NCI-H2029 treated with DMSO at 0.1 percent for 48 hours (cell line): Measurements from ENCODE around the gene GLMN.
"Not testable (repeated sequence)": the region's sequence is repeated elsewhere in the genome, so short reads cannot be mapped to it uniquely, and the experiment has no call there.

ENCODE experiments used
- DNase-seq: peaks from one replicate; lab custom pipeline; 2025; lab: John Stamatoyannopoulos, UW

GLMN gene

DNA sequence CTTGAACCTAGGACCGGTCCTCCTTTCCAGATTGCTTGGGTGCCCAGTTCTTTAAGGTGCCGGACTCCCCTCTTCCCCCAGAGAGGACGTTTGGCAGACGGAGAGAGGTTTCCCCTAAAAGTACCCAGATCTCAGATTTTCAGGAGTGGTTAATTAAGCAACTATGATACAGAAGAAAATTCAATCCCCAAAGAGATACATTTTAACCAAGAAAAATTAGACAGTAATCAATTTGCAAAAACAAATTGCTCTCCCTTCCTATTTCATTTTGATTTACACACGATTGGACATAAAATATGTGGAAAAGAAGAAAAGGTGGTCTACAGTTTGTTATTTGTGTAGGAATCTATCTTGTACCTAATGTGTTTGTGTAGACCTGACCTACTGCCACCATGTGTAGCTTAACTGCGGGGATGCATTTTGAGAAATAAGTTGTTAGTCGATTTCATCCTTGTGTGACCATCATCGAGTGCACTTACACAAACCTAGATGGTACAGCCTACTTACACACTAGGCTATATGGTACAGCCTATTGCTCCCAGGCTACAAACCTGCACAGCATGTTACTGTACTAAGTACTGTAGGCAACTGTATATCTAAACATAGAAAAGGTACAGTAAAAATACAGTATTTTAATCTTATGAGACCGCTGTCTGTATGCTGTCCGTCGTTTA, 827 bp upstream of the GLMN start:
- no peak for DNase-seq

DNA sequence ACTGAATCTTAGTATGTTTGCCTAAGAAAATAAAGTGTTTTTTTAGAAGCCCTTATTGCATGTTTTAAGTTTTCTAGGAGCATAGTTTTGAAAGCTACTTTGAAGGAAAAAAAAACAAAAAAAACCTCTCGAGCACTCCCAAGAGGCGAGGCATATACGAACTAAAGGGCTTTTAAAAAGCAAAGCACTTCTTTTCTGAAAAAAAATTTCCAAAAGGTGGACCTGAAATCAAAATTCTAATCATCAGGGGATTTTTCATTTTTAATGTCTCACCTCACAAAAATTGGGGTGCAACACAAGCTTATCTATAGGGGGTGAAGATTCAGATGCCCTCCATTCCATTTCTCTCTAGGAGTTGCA, 594 bp downstream of the GLMN start:
- no peak for DNase-seq

DNA sequence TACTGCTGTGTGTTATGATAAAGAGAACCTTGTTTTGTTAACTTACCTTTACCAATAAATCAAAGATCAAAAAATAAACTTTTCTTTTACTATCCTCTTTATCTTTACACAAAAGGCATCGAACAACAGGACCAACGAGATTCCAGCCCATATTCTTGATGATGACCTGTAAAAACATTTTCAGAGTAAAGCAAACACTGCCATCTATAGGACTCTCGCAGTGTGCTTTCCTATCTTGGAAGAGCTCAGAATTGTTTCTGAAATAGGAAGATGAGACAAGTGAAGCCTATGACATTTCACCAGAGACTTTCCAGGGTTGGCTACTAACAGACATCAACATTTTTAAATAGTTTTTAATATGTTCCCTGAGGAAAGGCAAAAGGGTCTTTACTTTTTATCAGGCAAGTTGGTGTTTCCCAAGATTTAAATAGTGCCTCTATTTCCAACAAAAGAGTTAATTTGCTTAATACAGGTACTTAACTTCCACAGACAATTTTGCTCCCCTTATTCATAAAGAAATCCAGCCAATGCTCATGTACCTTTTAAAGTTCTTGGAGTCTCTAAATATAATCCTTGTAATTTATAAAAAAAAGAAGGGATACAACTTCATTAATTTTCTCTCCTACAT, 7.3 kb downstream of the GLMN start:
- no peak for DNase-seq

DNA sequence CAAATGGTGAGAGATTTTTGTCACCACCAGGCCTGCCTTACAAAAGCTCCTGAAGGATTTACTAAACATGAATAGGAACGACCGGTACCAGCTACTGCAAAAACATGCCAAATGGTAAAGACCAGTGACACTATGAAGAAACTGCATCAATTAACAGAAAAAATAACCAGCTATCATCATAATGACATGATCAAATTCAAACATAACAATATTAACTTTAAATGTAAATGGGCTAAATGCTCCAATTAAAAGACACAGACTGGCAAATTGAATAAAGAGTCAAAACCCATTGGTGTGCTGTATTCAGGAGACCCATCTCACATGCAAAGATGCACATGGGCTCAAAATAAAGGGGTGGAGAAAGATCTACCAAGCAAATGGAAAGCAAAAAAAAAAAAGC, 17.4 kb downstream of the GLMN start:
- DNase-seq: not testable (repeated sequence)

DNA sequence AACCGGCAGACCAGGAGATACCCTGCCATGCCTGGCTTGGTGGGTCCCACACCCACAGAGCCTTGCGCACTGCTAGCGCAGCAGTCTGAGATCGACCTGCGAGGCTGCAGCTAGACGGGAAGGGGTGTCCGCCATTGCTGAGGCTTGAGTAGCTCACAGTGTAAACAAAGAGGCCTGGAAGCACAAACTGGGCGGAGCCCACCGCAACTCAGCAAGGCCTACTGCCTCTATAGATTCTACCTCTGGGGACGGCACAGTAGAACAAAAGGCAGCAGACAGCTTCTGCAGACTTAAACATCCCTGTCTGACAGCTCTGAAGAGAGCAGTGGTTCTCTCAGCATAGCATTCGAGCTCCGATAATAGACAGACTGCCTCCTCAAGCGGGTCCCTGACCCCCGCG, 19.0 kb downstream of the GLMN start:
- DNase-seq: not testable (repeated sequence)

DNA sequence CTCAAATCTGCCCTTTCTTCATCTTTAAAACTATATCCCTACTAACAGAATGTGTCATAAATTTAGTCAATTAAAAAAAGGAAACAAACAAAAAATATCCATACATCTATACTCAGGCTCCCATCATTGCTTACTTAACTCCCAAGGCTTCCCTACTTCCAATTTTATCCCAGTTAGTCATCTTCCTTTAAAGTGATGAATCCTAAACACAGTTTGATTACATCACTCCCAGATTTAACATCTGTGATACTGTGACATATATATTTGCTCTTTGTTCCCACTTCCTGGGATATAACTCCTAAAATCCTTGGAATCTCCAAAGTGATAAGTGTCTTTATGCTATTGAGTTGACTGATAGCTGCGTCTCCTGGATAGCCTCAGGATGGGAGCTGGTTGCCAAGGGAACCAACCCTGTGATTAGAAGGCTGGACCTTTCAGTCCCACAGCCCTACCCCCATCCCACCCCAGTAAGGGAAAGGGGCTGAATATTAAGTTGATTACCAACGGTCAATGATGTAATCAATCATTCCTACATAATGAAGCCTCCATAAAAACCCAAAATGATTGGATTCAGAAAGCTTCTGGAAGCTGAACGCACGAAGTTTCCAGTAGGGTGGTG, 21.6 kb downstream of the GLMN start:
- DNase-seq: no peak

DNA sequence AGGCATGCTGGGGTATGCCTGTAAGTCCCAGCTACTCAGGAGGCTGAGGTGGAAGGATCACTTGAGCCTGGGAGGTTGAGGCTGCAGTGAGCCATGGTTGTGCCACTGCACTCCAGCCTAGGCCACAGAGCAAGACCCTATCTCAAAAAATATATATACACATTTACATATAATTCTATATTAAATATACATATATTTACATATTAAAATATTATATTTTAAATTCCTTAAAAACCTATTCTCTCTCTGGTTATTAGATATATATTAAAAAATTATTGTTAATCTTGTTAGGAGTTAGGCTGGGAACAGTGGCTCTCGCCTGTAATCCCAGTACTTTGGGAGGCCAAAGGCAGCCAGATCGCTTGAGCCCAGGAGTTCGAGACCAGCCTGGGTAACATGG, 22.7 kb downstream of the GLMN start:
- no peak for DNase-seq

DNA sequence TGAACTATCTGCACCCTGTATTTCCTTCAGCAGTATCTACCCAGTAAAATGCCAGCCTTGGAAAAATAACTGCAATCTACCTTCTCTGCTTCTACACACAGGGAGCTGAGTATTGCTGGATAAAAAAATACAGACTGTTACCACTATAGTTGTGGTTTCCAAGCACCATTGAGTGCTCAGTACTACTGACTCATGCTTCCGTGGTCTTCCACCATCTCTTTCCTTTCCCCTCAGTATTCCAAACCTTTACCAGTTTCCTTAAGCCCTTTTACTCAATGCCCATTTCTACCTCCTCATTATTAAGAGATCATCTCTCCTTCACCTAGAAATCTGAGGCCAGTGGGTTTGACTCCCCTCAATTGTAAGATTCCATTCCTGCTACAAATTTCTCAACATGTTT, 23.8 kb downstream of the GLMN start:
- DNase-seq: no peak

DNA sequence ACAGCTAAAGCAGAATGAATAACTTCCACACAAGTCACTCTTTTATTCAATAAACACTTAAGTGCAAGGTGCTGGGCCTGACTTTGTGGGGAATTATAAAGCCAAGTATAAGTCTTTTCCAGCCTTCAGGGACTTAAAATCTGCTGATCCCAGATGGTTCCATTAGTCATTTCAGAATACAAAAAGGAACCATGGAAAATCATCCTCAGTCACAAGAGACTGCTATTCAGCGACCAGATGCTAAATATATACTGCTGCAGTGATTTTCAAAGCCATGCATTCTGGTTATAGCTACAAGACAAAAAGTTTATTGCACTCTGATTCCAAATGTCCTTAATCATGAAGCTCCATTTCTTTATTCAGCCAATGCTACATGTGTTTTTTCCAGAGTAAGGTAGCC, 25.7 kb downstream of the GLMN start:
- DNase-seq: no peak

DNA sequence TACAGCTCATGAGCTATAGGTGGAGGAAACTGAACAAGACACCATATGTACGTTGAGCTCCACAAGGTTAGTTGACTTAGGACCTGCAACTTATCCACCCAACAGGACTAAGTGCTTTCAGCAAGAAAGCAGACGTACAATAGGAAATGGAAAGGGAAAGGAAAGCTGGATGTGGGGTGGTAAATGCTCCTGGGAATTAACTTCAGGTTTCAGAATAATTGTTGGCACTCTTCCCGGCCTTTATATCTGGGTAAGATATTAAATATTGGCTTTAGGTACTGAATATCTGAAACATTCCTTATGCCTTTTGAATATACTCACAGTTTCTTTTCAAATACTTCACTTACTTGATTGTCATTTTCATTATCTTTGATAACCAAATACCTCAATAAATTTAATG, 36.3 kb downstream of the GLMN start:
- no peak for DNase-seq

DNA sequence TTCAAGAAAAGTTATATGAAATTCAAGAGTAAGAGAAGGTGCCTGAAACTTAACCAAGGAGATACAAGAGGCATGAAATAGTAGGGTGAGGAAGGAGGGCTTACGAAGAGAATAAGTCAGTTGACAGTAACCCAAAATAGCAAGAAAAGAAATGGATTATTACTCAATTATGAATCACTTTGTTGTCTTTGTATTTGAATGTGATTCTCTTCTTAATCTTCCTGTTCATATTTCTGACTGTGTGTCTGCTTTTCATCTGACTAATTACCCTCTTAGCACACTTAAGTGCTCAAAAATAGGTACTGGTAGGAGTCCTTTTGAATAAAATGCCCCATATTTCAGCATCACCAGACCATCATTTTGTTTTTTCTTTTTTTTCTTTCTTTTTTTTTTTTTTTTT, 39.4 kb downstream of the GLMN start:
- DNase-seq: no peak

DNA sequence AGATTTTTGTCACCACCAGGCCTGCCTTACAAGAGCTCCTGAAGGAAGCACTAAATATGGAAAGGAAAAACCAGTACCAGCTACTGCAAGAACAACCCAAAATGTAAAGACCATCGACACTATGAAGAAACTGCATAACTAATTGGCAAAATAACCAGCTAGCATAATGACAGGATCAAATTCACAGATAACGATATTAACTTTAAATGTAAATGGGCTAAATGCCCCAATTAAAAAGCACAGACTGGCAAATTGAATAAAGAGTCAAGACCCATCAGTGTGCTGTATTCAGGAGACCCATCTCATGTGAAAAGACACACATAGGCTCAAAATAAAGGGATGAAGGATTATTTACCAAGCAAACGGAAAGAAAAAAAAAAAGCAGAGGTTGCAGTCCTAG, 44.1 kb downstream of the GLMN start:
- not testable (repeated sequence) for DNase-seq

DNA sequence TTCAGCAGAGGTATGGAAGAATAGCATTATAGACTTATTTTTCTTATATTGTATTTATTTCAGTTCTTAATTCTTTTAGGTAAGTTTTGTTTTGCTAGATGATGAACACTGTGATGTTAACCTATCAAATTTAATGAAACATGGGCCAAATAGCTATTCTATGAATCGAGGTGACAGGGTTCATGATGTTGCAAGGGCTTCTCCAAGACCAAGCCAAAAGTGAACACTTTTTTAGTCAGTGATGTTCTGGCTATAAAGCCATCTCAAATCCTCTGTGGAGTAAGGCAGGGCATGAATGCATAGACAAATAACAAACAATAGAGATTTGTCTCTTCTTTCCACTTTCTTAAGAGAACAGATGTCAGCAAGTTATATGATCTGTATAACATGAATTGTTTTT, 54.4 kb downstream of the GLMN start:
- no peak for DNase-seq

DNA sequence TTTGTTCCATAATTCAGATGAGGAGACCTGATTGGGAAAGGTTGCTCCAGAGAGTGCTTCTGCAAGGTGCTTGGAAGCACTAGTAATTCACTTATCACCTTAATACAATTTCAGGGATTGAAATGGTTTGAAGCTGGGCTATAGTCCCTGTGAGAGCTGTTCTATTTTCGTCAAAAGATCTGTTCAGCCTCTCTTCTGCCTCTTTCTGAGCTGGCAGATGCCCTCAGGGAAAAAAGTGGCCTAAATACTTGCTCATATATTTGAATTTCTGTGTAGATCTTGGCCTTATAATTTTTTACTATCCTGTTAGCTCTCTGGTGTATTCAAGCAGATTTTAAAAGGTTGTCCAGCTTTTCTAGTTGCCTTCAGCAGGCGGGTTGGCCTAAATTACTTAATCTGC, 58.8 kb downstream of the GLMN start:
- no peak for DNase-seq

DNA sequence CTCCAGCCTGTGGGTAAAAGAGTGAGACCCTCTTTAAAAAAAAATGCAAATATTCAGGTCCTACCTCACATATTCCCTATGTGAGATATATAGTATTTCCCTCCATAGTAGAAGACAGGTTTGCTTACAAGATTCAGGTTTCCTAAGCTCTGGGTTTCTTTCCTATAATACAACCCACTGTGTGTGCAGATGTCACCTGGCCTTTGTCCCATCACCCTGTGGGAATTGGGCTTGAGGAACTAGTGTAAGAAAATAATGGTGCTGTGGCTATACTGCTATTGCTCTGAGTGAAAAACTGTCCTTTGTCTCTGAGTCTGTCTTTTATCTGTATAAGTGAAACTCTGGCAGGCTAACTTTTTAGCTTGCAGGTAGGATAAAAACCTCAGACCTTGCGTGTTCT, 68.1 kb downstream of the GLMN start:
- DNase-seq: no peak

DNA sequence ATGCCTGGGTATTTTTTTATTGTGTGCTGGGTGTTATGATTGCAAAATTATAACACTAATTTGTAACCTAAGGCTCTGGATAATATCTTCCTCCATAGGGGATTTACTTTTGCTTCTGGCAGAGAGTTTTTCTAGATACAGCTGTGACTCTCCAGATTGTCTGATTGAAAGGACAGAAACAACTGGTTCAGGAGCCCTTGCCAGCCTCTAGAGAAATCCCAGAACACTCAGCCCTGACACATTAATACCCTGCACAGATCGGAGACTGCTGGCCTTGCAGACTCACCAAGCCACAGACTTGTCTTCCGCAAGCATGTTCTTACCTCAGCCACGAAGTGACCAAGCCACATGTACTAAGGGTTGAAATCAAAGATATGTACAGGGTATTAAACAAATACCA, 70.4 kb downstream of the GLMN start:
- no peak for DNase-seq

DNA sequence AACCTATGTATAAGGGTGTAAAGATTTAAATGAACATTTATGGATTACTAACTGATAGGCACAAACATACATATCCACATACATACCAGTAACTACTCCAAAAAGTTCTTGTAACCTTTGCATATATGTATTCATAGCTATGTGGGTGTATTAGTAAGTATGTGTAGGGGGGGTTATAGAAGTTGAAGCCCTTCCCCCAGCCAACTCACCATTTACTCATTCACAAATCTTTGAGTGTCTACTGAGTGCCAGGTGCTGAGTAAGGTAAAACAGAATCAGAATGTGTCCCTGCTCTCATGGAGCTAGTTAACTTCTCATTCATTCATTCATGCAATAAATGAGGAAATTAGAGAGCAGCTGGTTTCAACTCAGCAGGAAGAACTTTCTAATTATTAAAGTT, 79.8 kb downstream of the GLMN start:
- no peak for DNase-seq

DNA sequence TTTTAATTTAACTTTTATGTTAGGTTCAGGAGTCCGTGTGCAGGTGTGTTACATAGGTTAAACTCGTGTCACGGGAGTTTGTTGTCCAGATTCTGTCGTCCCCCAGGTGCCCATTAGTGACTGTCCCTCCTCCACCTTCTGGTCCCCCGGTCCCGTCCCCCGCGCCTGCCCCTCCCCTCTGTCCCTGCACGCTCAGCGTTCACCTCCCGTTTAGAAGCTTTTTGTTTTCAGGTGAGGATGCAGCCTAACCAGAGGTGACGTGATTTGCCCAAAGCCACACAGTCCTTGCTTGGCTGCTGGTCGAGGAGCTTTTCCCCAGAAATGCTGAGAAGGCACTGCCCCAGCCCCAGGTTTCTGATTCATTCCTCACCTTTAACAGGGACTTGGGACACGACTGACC, 80.2 kb downstream of the GLMN start:
- DNase-seq: no peak

DNA sequence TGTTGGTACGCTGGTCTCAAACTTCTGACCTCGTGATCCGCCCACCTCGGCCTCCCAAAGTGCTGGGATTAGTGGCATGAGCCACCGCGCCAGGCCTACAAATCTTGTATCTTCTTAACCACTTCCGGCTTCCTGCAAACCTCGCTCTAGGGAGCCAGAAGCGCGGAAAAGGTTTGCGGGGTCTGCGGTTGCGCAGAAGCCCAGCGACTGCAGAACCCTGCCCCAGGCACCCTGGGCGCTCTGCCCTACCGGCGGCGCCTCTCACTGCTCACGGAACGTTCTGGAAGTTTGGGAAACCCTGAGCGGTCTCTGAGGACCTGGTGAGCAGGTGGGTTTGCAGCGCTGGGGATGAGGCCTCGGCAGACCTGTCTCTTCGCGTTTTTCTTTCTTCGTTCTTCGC, 81.1 kb downstream of the GLMN start, which contains the start of gene C1orf146:
C1orf146 (plus strand) TSS at position 195 of the 400 bp plus-strand sequence. CDS start 13,506 bp downstream, outside the sequence.
- no peak for DNase-seq

DNA sequence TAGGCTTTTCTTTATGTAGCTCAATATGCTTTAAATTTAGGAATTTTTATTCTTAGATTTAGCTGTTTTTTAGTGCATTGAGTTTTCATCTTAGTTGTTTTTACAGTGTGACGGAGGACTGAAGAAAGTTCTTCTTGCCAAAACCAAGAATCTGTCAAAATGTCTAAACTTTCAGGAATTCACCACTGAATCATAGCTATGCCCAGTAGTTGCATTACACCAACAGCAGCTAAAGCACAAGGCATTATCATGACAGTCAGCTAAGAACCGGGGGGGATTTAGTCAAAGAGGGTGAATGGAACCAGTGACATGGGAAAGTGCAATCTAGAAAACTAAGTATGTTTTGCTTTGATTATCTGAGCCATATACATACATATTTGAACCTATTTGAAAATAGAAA, 87.6 kb downstream of the GLMN start:
- DNase-seq: no peak

DNA sequence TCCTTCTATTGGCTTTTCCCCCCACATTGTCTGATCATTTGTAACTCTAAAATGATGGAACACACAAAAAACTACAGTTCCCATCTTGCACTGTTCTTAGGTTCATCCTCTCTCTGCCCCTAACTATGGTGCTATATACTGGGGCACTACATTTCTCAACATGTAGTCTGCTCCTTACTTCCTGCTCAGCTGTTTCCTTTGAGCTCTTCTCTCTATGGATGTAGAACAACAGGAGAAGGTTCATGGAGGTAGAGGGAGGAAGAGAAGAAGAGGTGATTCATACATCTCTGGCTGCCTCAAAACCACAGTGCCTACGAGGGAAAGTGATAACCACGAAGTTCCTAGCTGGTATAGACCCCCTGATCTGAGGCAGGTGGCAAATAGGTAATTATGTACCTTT, 88.1 kb downstream of the GLMN start:
- DNase-seq: no peak

DNA sequence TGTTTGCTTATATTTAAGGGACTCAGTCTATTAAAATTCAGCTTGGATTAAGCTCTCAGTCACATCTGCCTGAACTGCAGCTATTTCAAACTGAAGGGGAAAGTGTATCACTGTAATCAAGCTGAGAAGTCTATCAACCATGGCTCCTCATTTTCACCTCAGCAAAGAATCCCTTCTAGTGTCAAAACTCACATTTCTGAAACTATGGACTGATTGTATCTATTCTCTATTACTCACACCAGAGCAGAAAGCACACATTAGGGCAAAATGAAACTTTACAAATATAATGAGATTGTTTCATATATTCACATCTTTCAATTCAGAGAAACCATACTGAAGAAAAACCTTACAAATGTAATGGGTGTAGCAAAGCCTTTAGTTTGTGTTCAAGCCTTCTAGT, 95.7 kb downstream of the GLMN start:
- DNase-seq: no peak

DNA sequence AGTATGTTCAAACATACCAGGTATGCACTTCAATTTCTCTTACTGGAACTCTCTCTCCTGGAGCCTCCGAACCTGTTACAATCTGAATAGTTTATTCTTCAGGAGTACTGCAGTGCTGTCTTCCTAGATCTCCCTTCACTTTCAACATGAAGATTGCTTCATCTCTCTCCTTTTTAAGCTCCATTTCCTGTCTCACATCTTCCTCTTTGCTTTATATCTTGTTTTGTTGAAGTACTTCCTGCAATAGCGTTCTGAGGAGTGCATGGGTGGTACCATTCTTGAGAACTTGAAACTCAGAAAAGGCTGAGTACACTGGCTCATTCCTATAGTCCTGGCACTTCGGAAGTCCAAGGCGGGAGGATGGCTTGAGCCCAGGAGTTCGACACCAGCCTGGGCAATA, 96.8 kb downstream of the GLMN start:
- DNase-seq: no peak
